Measurements from ENCODE around the gene ZNF710. TPM values are rescaled to one million over a fixed set of nuclear protein-coding genes. Genes with fewer than 3 reads are reported as not detected.

Gene ZNF710
- total and polyA plus RNA-seq, 4 donors: 5.3 to 33.0 (median 17.5) TPM

DNA sequence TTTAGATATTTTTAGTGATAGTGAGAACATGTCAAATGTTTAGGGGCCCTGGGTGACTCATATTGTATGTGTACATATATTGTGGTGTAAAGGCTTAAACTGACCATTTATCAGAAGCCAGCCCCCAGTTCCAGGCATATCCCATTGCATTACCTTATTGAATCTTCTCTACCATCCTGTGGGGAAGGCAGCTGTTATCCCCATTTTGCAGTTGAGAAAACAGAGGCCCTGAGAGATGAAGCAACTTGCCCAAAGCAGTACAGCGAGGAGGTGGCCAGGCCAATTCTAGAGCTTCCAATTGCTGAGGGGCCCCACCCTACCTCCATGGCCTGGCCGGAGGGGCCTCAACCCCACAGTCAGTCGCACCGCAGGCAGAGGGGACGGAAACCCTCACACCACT lies 47.9 kb downstream of the ZNF710 start:
- no peak overlapping the region for H3K4me3 ChIP-seq (ENCODE audit: low read depth, low read length)
- H3K27me3 ChIP-seq (ENCODE audit: control insufficient read depth, insufficient read depth, low read length): no peaks in the 10 kb centered on the region
- WGBS (ENCODE audit: insufficient coverage): 97% methylated on average over 5 of the region's 5 CpGs

GRCh38 chr15:90049666-90050604 lies 48.8 kb downstream of the ZNF710 start:
- Histone ChIP-seq H3K27ac (ENCODE audit: low read depth, low read length) (no peak overlapping the region), H3K9me3 (ENCODE audit: control insufficient read depth, insufficient read depth, low read length) (no peaks in the 10 kb centered on the region), H3K36me3 (ENCODE audit: control insufficient read depth, insufficient read depth, low read length) (peaks cover 11% of the 10 kb centered on the region), H3K4me3 (ENCODE audit: low read depth, low read length) (no peak overlapping the region), H3K27me3 (ENCODE audit: control insufficient read depth, insufficient read depth, low read length) (no peaks in the 10 kb centered on the region), H3K4me1 (ENCODE audit: control insufficient read depth, insufficient read depth, low read length) (peaks cover 71% of the 10 kb centered on the region)
- DNase-seq (ENCODE audit: low read depth in 4 of 6, low spot score in 6 of 6): peak in 2 of 6 donors; percentile 55 to 92
- whole genome bisulfite sequencing (ENCODE audit: insufficient coverage): 60% methylated on average over 9 of the region's 22 CpGs

More for the DNA sequence above, 47.9 kb downstream of the ZNF710 start:
- no peak for DNase-seq (ENCODE audit: low read depth in 4 of 6, low spot score in 6 of 6)
- Histone ChIP-seq H3K36me3 (ENCODE audit: control insufficient read depth, insufficient read depth, low read length) (peaks cover 14% of the 10 kb centered on the region), H3K9me3 (ENCODE audit: control insufficient read depth, insufficient read depth, low read length) (no peaks in the 10 kb centered on the region), H3K27ac (ENCODE audit: low read depth, low read length) (no peak overlapping the region), H3K4me1 (ENCODE audit: control insufficient read depth, insufficient read depth, low read length) (peaks cover 66% of the 10 kb centered on the region)

- Histone ChIP-seq H3K27me3 (ENCODE audit: control insufficient read depth, insufficient read depth, low read length) (no peaks in the 10 kb centered on the region), H3K9me3 (ENCODE audit: control insufficient read depth, insufficient read depth, low read length) (no peaks in the 10 kb centered on the region), H3K27ac (ENCODE audit: low read depth, low read length) (no peak overlapping the region), H3K36me3 (ENCODE audit: control insufficient read depth, insufficient read depth, low read length) (peaks cover 5% of the 10 kb centered on the region), H3K4me3 (ENCODE audit: low read depth, low read length) (no peak overlapping the region), H3K4me1 (ENCODE audit: control insufficient read depth, insufficient read depth, low read length) (peaks cover 57% of the 10 kb centered on the region)
- no peak for DNase-seq (ENCODE audit: low read depth in 4 of 6, low spot score in 6 of 6)
- WGBS (ENCODE audit: insufficient coverage): 77% methylated on average over 5 of the region's 5 CpGs
These were observed 50.8 kb downstream of the ZNF710 start for GRCh38 chr15:90051874-90052273.

DNA sequence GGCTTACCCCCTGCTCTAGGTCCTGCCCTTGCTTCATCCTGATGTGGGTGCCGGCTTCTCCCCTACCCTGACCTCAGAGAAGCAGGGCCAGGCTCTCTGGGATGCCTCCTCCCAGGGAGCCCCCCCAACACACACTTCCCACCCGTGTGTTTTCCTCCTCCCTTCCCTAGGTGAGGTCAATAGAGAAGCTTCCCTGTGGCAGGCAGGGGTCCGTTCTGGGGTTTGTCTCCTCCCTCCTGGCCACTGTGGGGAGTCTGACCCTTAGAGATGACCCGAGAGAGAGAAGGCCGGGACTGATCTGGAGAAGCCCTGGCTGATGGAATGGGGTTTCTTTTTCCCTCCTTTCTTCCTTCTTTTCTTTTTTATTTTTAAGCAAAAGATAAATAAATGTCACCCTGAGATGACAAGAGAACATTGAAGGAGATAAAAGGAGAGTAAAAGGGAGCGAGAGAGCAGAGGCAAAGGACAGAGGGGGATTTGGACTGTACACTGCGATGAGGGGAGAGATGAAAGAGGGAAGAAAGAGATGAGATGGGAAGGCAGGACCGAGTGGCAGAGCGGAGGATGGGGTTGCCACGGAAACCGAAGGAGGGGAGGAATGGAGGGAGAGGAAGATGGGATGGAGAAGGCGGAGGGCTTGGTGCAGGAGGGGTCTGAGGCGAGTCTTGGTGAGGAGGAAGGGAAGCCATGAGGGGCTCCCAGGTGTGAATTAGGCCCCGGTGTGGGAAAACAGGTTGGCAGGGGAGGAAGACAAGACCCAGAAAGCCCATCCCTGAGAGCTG lies 52.8 kb downstream of the ZNF710 start:
- Histone ChIP-seq H3K27me3 (ENCODE audit: control insufficient read depth, insufficient read depth, low read length) (no peaks in the 10 kb centered on the region), H3K27ac (ENCODE audit: low read depth, low read length) (peak overlapping the region; percentile 11), H3K4me1 (ENCODE audit: control insufficient read depth, insufficient read depth, low read length) (peaks cover 39% of the 10 kb centered on the region), H3K9me3 (ENCODE audit: control insufficient read depth, insufficient read depth, low read length) (no peaks in the 10 kb centered on the region), H3K36me3 (ENCODE audit: control insufficient read depth, insufficient read depth, low read length) (peaks cover 11% of the 10 kb centered on the region), H3K4me3 (ENCODE audit: low read depth, low read length) (no peak overlapping the region)
- 34% methylated on average over 9 of the region's 14 CpGs for WGBS (ENCODE audit: insufficient coverage)
- peak in 2 of 6 donors; percentile 78 to 92 for DNase-seq (ENCODE audit: low read depth in 4 of 6, low spot score in 6 of 6)

DNA sequence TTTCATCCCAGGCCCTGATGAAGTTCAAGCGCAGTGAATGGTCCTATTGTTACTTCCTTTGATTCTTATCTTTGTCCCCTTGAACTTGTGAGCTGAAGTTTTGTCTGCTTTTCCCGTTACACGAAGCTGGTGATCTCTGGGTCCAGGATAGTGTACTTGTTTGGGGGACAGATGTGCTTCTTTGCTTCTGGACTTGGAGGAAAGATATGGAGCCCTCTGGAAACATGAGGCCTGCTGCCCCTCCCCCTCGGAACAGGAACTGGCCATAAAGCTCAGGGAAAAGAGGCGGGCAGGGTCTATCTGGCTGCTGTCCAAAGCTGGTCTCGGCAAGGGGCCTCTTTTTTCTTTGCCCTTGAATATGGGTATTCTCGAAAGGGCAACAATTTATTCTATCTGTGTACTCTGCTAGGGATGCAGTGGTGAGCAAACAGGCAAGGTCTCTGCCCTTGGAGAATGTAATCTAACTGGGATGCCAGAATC lies 53.5 kb downstream of the ZNF710 start:
- H3K9me3 ChIP-seq (ENCODE audit: control insufficient read depth, insufficient read depth, low read length): no peaks in the 10 kb centered on the region
- no peak overlapping the region for H3K4me3 ChIP-seq (ENCODE audit: low read depth, low read length)
- 10% methylated on average over 6 of the region's 7 CpGs for WGBS (ENCODE audit: insufficient coverage)
- H3K27ac ChIP-seq (ENCODE audit: low read depth, low read length): peak overlapping the region; percentile 11
- H3K4me1 ChIP-seq (ENCODE audit: control insufficient read depth, insufficient read depth, low read length): peaks cover 42% of the 10 kb centered on the region
- DNase-seq (ENCODE audit: low read depth in 4 of 6, low spot score in 6 of 6): peak in 2 of 6 donors; percentile 73 to 87
- H3K27me3 ChIP-seq (ENCODE audit: control insufficient read depth, insufficient read depth, low read length): no peaks in the 10 kb centered on the region
- peaks cover 16% of the 10 kb centered on the region for H3K36me3 ChIP-seq (ENCODE audit: control insufficient read depth, insufficient read depth, low read length)

DNA sequence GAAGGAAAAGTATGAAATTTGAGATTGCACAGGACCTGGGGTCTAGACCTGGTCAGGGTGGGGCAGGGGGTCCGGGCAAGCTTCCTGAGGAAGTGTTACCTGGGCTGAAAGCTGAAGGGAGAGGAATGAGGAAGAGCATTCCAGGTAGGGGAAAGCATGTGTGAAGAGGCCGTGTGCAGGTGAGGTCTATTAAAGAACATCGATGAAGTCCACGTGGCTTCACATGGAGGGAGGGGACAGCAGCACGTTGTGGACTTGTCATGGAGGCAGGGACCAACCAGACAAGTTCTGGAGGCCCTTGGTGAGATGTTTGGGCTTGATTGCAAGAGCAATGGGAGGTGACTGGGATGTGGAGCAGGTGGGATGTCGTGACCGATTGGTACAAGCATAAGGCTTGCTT lies 54.1 kb downstream of the ZNF710 start:
- Histone ChIP-seq H3K4me1 (ENCODE audit: control insufficient read depth, insufficient read depth, low read length) (peaks cover 38% of the 10 kb centered on the region), H3K4me3 (ENCODE audit: low read depth, low read length) (no peak overlapping the region), H3K9me3 (ENCODE audit: control insufficient read depth, insufficient read depth, low read length) (no peaks in the 10 kb centered on the region), H3K27me3 (ENCODE audit: control insufficient read depth, insufficient read depth, low read length) (no peaks in the 10 kb centered on the region), H3K27ac (ENCODE audit: low read depth, low read length) (no peak overlapping the region), H3K36me3 (ENCODE audit: control insufficient read depth, insufficient read depth, low read length) (peaks cover 16% of the 10 kb centered on the region)
- WGBS (ENCODE audit: insufficient coverage): 88% methylated on average over 7 of the region's 7 CpGs
- no peak for DNase-seq (ENCODE audit: low read depth in 4 of 6, low spot score in 6 of 6)

DNA sequence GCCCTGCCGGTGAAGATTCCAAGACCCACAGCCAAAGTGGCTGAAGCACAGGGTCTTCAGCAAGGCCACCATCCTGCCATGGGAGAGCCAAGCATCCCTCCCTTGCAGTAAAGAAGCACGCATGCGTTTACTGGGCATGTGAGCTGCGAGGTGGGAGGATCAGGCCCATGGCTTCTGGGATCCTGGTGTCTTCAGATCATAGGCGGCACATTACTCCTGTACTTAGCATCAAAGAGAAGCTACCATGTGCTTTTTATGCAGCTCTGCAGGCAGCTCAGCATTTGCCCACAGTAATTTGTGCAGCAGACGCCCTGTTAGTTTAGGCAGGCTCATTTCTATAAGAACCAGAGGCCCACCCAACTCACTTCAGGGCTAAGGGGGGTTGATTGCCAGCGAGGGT lies 55.4 kb downstream of the ZNF710 start:
- Histone ChIP-seq H3K4me1 (ENCODE audit: control insufficient read depth, insufficient read depth, low read length) (peaks cover 44% of the 10 kb centered on the region), H3K9me3 (ENCODE audit: control insufficient read depth, insufficient read depth, low read length) (no peaks in the 10 kb centered on the region), H3K4me3 (ENCODE audit: low read depth, low read length) (no peak overlapping the region), H3K27me3 (ENCODE audit: control insufficient read depth, insufficient read depth, low read length) (no peaks in the 10 kb centered on the region), H3K27ac (ENCODE audit: low read depth, low read length) (no peak overlapping the region), H3K36me3 (ENCODE audit: control insufficient read depth, insufficient read depth, low read length) (peaks cover 16% of the 10 kb centered on the region)
- DNase-seq (ENCODE audit: low read depth in 4 of 6, low spot score in 6 of 6): no peak
- WGBS (ENCODE audit: insufficient coverage): 82% methylated on average over 6 of the region's 7 CpGs

- H3K4me3 ChIP-seq (ENCODE audit: low read depth, low read length): no peak overlapping the region
- no peak overlapping the region for H3K27ac ChIP-seq (ENCODE audit: low read depth, low read length)
- H3K9me3 ChIP-seq (ENCODE audit: control insufficient read depth, insufficient read depth, low read length): no peaks in the 10 kb centered on the region
- H3K36me3 ChIP-seq (ENCODE audit: control insufficient read depth, insufficient read depth, low read length): peaks cover 21% of the 10 kb centered on the region
- DNase-seq (ENCODE audit: low read depth in 4 of 6, low spot score in 6 of 6): no peak
- no peaks in the 10 kb centered on the region for H3K27me3 ChIP-seq (ENCODE audit: control insufficient read depth, insufficient read depth, low read length)
- WGBS (ENCODE audit: insufficient coverage): no CpG with 5 or more reads among the region's 4 CpGs
- peaks cover 57% of the 10 kb centered on the region for H3K4me1 ChIP-seq (ENCODE audit: control insufficient read depth, insufficient read depth, low read length)
These were observed 57.2 kb downstream of the ZNF710 start for GRCh38 chr15:90058308-90058707.

GRCh38 chr15:90058775-90059174 lies 57.7 kb downstream of the ZNF710 start:
- DNase-seq (ENCODE audit: low read depth in 4 of 6, low spot score in 6 of 6): no peak
- H3K27ac ChIP-seq (ENCODE audit: low read depth, low read length): peak overlapping the region; percentile 29
- peaks cover 21% of the 10 kb centered on the region for H3K36me3 ChIP-seq (ENCODE audit: control insufficient read depth, insufficient read depth, low read length)
- H3K4me3 ChIP-seq (ENCODE audit: low read depth, low read length): no peak overlapping the region
- WGBS (ENCODE audit: insufficient coverage): 98% methylated on average over 5 of the region's 5 CpGs
- no peaks in the 10 kb centered on the region for H3K27me3 ChIP-seq (ENCODE audit: control insufficient read depth, insufficient read depth, low read length)
- H3K4me1 ChIP-seq (ENCODE audit: control insufficient read depth, insufficient read depth, low read length): peaks cover 57% of the 10 kb centered on the region
- no peaks in the 10 kb centered on the region for H3K9me3 ChIP-seq (ENCODE audit: control insufficient read depth, insufficient read depth, low read length)

Data from spinal cord (tissue), 10 donors.